Measurements from ENCODE around the gene ZBTB8OS. TPM values are rescaled to one million over a fixed set of nuclear protein-coding genes. Genes with fewer than 3 reads are reported as not detected.

ZBTB8OS gene
- total RNA-seq, 2 donors from 2014 or later: 12.5 to 22.7 TPM

- WGBS, 2 donors: 83 to 100% methylated on average over 3 to 11 of the region's 11 CpGs
- ATAC-seq: no peak
- TF ChIP-seq CTCF (IDR thresholded peaks at IDR 0.05) (no peak), POLR2A (IDR thresholded peaks at IDR 0.05) (no peak)
- Histone ChIP-seq H3K27ac (no peak overlapping the region), H3K9me3 (no peaks in the 10 kb centered on the region), H3K4me3 (no peak overlapping the region), H3K4me1 (no peaks in the 10 kb centered on the region), H3K27me3 (no peaks in the 10 kb centered on the region), H3K36me3 (replicated peaks in 1 of 2; ENCODE audit: insufficient read depth in 1 of 2, low read depth in 2 of 2) (no peaks in the 10 kb centered on the region)
- intact Hi-C loops (cut with DNase I): no loop called here
- no peak for DNase-seq
These were observed 43.6 kb downstream of the ZBTB8OS start for GRCh38 chr1:32606565-32607371.

- DNase-seq (no peak), ATAC-seq (no peak)
- Histone ChIP-seq H3K4me3 (no peak overlapping the region), H3K9me3 (no peaks in the 10 kb centered on the region), H3K27me3 (no peaks in the 10 kb centered on the region), H3K36me3 (replicated peaks in 1 of 2; ENCODE audit: insufficient read depth in 1 of 2, low read depth in 2 of 2) (no peaks in the 10 kb centered on the region), H3K27ac (no peak overlapping the region), H3K4me1 (no peaks in the 10 kb centered on the region)
- intact Hi-C loops (cut with DNase I): no loop called here
- TF ChIP-seq CTCF (IDR thresholded peaks at IDR 0.05) (no peak), POLR2A (IDR thresholded peaks at IDR 0.05) (no peak)
- whole genome bisulfite sequencing, 2 donors: 92% methylated on average over 7 to 16 of the region's 17 CpGs
These were observed 44.5 kb downstream of the ZBTB8OS start for GRCh38 chr1:32605711-32606424.

GRCh38 chr1:32600034-32600433 is 50.3 kb downstream of the ZBTB8OS start:
- ATAC-seq: no peak
- TF ChIP-seq POLR2A (IDR thresholded peaks at IDR 0.05) (no peak), CTCF (IDR thresholded peaks at IDR 0.05) (no peak)
- Histone ChIP-seq H3K36me3 (replicated peaks in 1 of 2; ENCODE audit: insufficient read depth in 1 of 2, low read depth in 2 of 2) (peaks cover 8 to 12% of the 10 kb centered on the region in 2 donors), H3K27ac (no peak overlapping the region), H3K4me1 (no peaks in the 10 kb centered on the region), H3K27me3 (no peaks in the 10 kb centered on the region), H3K9me3 (no peaks in the 10 kb centered on the region), H3K4me3 (no peak overlapping the region)
- intact Hi-C loops (cut with DNase I): no loop called here
- 82% methylated on average over 2 of the region's 2 CpGs for WGBS, 2 donors
- no peak for DNase-seq

GRCh38 chr1:32592943-32593342 is 57.4 kb downstream of the ZBTB8OS start:
- TF ChIP-seq POLR2A (IDR thresholded peaks at IDR 0.05) (no peak), CTCF (IDR thresholded peaks at IDR 0.05) (no peak)
- WGBS, 2 donors: 92 to 93% methylated on average over 9 of the region's 9 CpGs
- Histone ChIP-seq H3K4me3 (no peak overlapping the region), H3K4me1 (no peaks in the 10 kb centered on the region), H3K27me3 (no peaks in the 10 kb centered on the region), H3K9me3 (no peaks in the 10 kb centered on the region), H3K27ac (no peak overlapping the region), H3K36me3 (replicated peaks in 1 of 2; ENCODE audit: insufficient read depth in 1 of 2, low read depth in 2 of 2) (peaks cover 8% of the 10 kb centered on the region in 2 donors)
- DNase-seq (no peak), ATAC-seq (no peak)
- intact Hi-C loops (cut with DNase I): no loop called here

Measured in body of pancreas (tissue), 4 donors.